ENCODE data around the gene SMYD1. TPM values are rescaled to one million over a fixed set of nuclear protein-coding genes. Genes with fewer than 3 reads are reported as not detected.

The SMYD1 gene
- total RNA-seq, 1 donor from 2014 or later, result 0.25 TPM

DNA sequence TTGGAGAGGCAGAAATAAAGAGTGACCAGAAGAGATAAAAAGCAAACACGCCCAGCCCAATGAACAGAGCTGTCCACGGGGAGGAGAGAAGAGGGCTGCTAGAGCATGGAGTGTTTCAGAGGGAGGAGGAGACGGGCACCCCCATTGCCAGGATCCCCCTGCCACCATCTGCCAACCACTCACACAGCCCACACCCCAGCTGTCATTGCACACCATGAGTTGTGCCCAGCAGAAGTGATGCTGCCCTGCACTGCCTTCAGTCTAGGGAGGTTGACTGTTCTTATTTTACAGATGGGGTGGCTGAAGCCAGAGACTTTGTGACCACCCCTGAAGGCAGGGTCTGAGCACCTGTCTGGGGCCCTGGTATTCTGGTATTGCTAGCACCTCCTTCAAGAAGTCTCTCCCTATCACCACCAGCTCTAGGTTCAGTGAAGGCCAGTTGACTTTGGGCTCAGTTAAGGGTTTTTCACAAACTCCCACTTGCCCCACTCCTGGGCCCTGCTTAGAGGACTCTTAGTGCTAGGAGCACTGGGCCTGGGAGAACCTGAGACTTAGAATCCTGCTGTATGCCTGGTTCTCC is 57.8 kb downstream of the SMYD1 start:
- no peak for TF ChIP-seq CTCF (IDR thresholded peaks at IDR 0.05; ENCODE audit: partially characterized antibody, unreplicated experiment)
- H3K27ac Mint-ChIP-seq (ENCODE audit: unreplicated experiment), result no peak overlapping the region
- H3K4me3 Mint-ChIP-seq (ENCODE audit: unreplicated experiment), result no peak overlapping the region
- H3K9me3 Mint-ChIP-seq (ENCODE audit: unreplicated experiment), result no peaks in the 10 kb centered on the region
- H3K36me3 Mint-ChIP-seq (ENCODE audit: unreplicated experiment), result no peaks in the 10 kb centered on the region
- peaks cover 2% of the 10 kb centered on the region for H3K27me3 Mint-ChIP-seq (ENCODE audit: unreplicated experiment)
- no peaks in the 10 kb centered on the region for H3K4me1 Mint-ChIP-seq (ENCODE audit: low read depth, unreplicated experiment)
- no peak for DNase-seq

DNA sequence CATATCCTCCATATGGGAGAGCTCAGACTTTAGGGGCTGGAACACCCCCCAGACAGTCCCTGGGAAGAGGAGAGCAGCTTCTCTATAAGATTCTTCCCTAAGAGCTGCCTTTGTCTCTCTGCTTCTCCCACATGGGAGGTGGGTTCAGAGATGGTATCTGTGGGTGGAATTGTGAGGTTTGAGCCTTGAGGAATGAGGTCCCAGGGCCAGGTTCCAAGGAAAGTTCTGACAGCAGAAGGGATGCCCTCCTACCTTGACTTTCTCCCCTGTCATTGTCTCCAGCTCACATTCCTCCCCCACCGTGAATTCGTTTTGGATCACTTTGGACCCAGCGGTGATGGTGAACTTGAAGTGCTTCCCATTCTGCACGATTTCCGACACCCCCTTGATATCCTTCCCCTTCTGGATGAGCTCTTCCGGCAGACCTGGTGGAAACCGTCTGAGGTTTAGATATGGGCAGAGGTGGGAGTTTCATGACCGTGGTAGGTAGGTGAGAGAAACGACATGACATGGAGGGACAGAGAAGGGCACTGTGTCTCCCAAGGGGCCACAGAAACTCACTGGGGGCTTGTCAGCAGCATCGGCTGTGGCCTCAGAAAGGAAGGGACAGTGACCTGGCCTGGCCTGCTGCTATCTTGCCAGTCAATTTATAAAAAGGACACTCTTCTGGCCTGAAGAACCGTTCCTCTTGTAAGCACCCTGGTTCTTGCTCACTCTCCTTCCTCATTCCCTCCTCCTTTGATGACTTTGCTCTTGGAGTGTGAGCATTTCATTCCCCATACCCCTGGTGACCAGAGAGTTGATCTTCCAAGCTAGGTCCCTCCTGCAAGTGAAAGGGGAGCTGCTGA is 58.5 kb downstream of the SMYD1 start:
- Mint-ChIP-seq H3K27me3 (ENCODE audit: unreplicated experiment) (peaks cover 2% of the 10 kb centered on the region), H3K9me3 (ENCODE audit: unreplicated experiment) (no peaks in the 10 kb centered on the region), H3K4me1 (ENCODE audit: low read depth, unreplicated experiment) (no peaks in the 10 kb centered on the region), H3K27ac (ENCODE audit: unreplicated experiment) (no peak overlapping the region), H3K4me3 (ENCODE audit: unreplicated experiment) (no peak overlapping the region), H3K36me3 (ENCODE audit: unreplicated experiment) (no peaks in the 10 kb centered on the region)
- no peak for DNase-seq
- no peak for TF ChIP-seq CTCF (IDR thresholded peaks at IDR 0.05; ENCODE audit: partially characterized antibody, unreplicated experiment)

- TF ChIP-seq CTCF (IDR thresholded peaks at IDR 0.05; ENCODE audit: partially characterized antibody, unreplicated experiment), result no peak
- no peak for DNase-seq
- Mint-ChIP-seq H3K27me3 (ENCODE audit: unreplicated experiment) (no peaks in the 10 kb centered on the region), H3K9me3 (ENCODE audit: unreplicated experiment) (no peaks in the 10 kb centered on the region), H3K4me3 (ENCODE audit: unreplicated experiment) (no peak overlapping the region), H3K4me1 (ENCODE audit: low read depth, unreplicated experiment) (no peaks in the 10 kb centered on the region), H3K36me3 (ENCODE audit: unreplicated experiment) (no peaks in the 10 kb centered on the region), H3K27ac (ENCODE audit: unreplicated experiment) (no peak overlapping the region)
These were observed 59.4 kb downstream of the SMYD1 start for GRCh38 chr2:88126772-88127637.

- Mint-ChIP-seq H3K4me1 (ENCODE audit: low read depth, unreplicated experiment) (no peaks in the 10 kb centered on the region), H3K36me3 (ENCODE audit: unreplicated experiment) (no peaks in the 10 kb centered on the region), H3K27ac (ENCODE audit: unreplicated experiment) (no peak overlapping the region), H3K4me3 (ENCODE audit: unreplicated experiment) (no peak overlapping the region), H3K27me3 (ENCODE audit: unreplicated experiment) (no peaks in the 10 kb centered on the region), H3K9me3 (ENCODE audit: unreplicated experiment) (no peaks in the 10 kb centered on the region)
- no peak for TF ChIP-seq CTCF (IDR thresholded peaks at IDR 0.05; ENCODE audit: partially characterized antibody, unreplicated experiment)
- no peak for DNase-seq
These were observed 59.9 kb downstream of the SMYD1 start for GRCh38 chr2:88127638-88127887.
